Spinal cord (tissue), 10 donors: ENCODE results near the gene AGBL1. TPM values are rescaled to one million over a fixed set of nuclear protein-coding genes. Genes with fewer than 3 reads are reported as not detected.
"Not testable (repeated sequence)": the region's sequence is repeated elsewhere in the genome, so short reads cannot be mapped to it uniquely, and the experiment has no call there.

Experiments used
- DNase-seq, 6 donors: peaks; one replicate each; pipeline versions ENCODE4 v3.0.0 to v3.0.0-alpha.2; 2013 to 2015; ENCODE audit warnings: low spot score in 6 of 6, low read depth in 4 of 6
- H3K27ac ChIP-seq: one replicate; pipeline ENCODE4 v1.5.1; 2013; ENCODE audit warnings: low read depth, low read length, control low read depth
- H3K27me3 ChIP-seq: one replicate; pipeline ENCODE4 v1.6.1; 2013; ENCODE audit warnings: low read length; ENCODE audit not compliant: control insufficient read depth, insufficient read depth
- H3K36me3 ChIP-seq: one replicate; pipeline ENCODE4 v1.6.1; 2013; ENCODE audit warnings: low read length; ENCODE audit not compliant: control insufficient read depth, insufficient read depth
- H3K4me1 ChIP-seq: one replicate; pipeline ENCODE4 v1.6.1; 2013; ENCODE audit warnings: low read length; ENCODE audit not compliant: control insufficient read depth, insufficient read depth
- H3K4me3 ChIP-seq: one replicate; pipeline ENCODE4 v1.5.1; 2013; ENCODE audit warnings: low read depth, low read length, control low read depth
- H3K9me3 ChIP-seq: one replicate; pipeline ENCODE4 v1.6.1; 2013; ENCODE audit warnings: low read length; ENCODE audit not compliant: control insufficient read depth, insufficient read depth
- WGBS: methylation state at CpG from one replicate; pipeline ENCODE4 v1.1.5; 2013; ENCODE audit warnings: missing lambda C conversion rate; ENCODE audit not compliant: insufficient coverage; 5-methylcytosine and 5-hydroxymethylcytosine counted together
- polyA plus RNA-seq, 2 donors: library from polyadenylated mRNA; unstranded; fragments of 120-200 nt; gene quantifications; one replicate each; pipeline ENCODE4 v1.2.1, GENCODE V29; 2013; ENCODE audit not compliant: insufficient read length in 2 of 2
- total RNA-seq, 2 donors: library from RNA; depleted of rRNA in 1 of 2; stranded (reverse); fragments of 120-200 nt in 1 of 2; fragments of >200 nt in 1 of 2; gene quantifications; one replicate each; pipeline versions ENCODE4 v1.2.3 to v1.2.4, GENCODE V29; 2013 to 2014
- donor health status: healthy.

The AGBL1 gene
- total and polyA plus RNA-seq, 4 donors = 0.33 to 1.1 (median 0.45) TPM

DNA sequence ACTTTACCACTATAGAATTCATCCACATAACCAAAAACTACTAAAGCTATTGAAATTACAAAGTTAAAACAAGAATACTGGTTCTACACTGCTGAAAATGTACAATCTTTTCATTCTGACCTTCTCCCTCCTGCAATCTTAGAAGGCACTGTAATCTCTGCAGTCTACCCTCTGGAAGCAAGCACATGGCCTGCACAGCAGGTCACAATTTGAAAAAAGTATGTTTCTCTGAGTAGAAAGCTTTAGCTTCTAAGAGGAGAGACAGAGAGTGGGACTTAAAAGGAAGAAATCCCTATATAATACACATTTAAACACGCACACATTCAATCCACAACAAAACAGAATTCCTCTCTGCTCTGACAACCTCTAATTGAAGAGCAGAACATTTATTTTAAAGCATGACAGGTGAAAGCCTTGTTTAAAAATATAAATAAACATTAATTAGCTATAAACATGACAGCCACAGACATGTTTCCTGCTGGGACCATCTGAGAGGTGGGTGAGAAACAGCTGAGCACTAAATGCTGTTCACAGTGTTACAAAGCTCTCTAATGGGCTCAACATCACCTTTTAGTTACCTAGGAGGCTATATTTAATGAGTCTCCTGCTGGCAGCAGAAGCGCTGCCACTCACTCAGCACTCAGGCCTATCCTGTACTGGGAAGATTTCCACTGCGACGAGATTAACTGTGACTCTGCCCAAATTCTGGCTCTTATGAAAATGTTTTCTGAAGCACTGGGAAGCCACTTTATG, 447.4 kb downstream of the AGBL1 start:
- DNase-seq = peak in 2 of 6 donors; percentile 24 to 42
- Histone ChIP-seq H3K27ac (no peak overlapping the region), H3K4me1 (no peaks in the 10 kb centered on the region), H3K36me3 (no peaks in the 10 kb centered on the region), H3K27me3 (no peaks in the 10 kb centered on the region), H3K4me3 (no peak overlapping the region), H3K9me3 (no peaks in the 10 kb centered on the region)
- 80% methylated on average over 2 of the region's 4 CpGs for WGBS

DNA sequence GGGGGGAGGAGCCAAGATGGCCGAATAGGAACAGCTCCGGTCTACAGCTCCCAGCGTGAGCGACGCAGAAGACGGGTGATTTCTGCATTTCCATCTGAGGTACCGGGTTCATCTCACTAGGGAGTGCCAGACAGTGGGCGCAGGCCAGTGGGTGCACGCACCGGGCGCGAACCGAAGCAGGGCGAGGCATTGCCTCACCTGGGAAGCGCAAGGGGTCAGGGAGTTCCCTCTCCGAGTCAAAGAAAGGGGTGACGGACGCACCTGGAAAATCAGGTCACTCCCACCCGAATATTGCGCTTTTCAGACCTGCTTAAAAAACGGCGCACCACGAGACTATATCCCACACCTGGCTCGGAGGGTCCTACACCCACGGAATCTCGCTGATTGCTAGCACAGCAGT, 448.4 kb downstream of the AGBL1 start:
- not testable (repeated sequence) for H3K36me3 ChIP-seq, H3K9me3 ChIP-seq, DNase-seq, H3K4me1 ChIP-seq, H3K27ac ChIP-seq, H3K4me3 ChIP-seq, H3K27me3 ChIP-seq
- WGBS = no CpG with 5 or more reads among the region's 26 CpGs

DNA sequence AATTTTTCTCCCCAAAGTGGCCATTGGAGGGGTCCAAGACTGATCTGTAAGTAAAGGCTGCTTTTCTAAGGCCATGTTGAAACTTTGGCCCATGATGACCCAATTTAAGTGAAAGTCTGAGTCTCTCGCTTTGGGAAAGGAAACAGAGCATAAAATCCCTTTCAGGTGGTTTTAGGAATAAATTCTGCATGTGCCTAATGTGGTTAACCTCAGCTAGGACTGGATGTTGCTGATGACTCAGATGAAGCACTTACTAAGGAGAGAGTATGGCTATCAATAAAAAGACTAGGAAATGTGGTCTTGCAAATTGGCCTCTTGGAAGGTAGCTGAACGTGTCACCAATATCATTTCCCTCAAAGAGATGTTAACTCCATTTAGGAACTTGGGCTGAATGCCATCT, 458.5 kb downstream of the AGBL1 start:
- Histone ChIP-seq H3K4me1 (no peaks in the 10 kb centered on the region), H3K36me3 (no peaks in the 10 kb centered on the region), H3K27ac (no peak overlapping the region), H3K27me3 (no peaks in the 10 kb centered on the region), H3K9me3 (no peaks in the 10 kb centered on the region), H3K4me3 (no peak overlapping the region)
- 100% methylated on average over 1 of the region's 2 CpGs for WGBS
- no peak for DNase-seq

DNA sequence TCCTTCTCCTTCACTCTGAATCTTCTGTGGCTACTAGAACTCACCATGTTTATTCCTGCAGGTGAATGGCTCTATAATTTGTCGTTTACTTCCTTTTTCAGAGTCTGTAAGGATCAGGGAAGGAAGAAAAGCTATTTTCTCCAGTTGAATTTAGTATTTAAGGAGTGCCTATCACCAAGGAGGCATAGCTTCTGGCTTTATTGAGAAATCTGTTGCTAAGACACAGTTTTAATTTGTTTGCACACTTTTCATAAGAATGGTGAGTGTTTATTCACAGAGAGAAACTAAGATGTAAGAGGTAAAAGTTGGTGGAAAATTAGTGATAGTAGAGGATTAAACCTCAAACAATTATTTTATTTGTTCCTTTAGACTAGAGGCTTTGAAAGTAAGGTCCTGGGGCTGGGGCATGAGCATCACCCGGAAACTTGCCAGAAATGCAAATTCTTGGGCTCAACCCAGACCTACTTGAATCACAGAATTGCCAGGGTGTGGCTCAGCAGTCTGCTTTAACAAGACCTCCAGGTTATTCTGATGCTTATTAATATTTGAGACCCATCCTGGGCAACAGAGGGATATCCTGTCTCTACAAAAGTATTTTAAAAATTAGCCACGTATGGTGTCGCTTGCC, 461.3 kb downstream of the AGBL1 start:
- no peaks in the 10 kb centered on the region for H3K4me1 ChIP-seq
- peak in 1 of 6 donors; percentile 12 for DNase-seq
- no peaks in the 10 kb centered on the region for H3K9me3 ChIP-seq
- no peak overlapping the region for H3K4me3 ChIP-seq
- no peaks in the 10 kb centered on the region for H3K36me3 ChIP-seq
- no peak overlapping the region for H3K27ac ChIP-seq
- H3K27me3 ChIP-seq = no peaks in the 10 kb centered on the region
- 100% methylated on average over 2 of the region's 4 CpGs for WGBS

DNA sequence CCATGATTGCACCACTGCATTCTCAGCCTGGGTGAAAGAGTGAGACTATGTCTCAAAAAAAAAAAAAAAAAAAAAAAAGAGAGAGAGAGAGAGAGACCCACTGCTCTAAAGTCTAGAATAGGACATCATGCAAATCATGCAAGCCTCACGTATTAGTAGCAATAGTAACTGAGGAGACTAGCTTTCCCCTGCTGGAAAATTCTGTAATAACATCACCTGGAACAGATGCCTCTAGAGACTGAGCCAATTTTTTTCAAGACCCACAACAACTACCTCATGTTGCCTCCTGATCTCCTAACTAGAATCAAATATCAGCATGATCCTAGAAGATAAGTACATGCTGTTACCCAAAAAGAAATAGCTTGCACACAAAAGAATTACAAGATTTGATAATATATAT, 461.9 kb downstream of the AGBL1 start:
- H3K36me3 ChIP-seq = no peaks in the 10 kb centered on the region
- no peak overlapping the region for H3K27ac ChIP-seq
- no peak overlapping the region for H3K4me3 ChIP-seq
- DNase-seq = no peak
- WGBS = no CpG with 5 or more reads among the region's 1 CpG
- H3K27me3 ChIP-seq = no peaks in the 10 kb centered on the region
- H3K9me3 ChIP-seq = no peaks in the 10 kb centered on the region
- no peaks in the 10 kb centered on the region for H3K4me1 ChIP-seq

DNA sequence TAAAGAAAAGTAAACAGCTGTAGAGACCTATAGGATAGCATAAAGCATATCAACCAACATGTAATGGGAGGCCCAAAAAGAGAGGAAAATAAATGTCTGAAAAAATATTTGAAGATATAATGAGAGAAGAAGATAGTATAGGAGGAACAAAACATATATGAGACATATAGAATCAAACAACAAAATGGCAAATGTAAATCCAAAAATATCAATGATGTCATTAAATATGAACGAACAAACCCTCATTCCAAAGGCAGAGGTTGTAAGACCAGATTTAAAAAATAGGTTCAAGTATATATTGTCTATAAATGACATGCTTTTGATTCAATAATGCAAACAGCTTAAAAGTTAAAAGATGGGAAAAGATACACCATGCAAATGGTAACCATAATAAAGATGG, 470.4 kb downstream of the AGBL1 start:
- no peaks in the 10 kb centered on the region for H3K27me3 ChIP-seq
- no peak overlapping the region for H3K4me3 ChIP-seq
- peaks cover 4% of the 10 kb centered on the region for H3K4me1 ChIP-seq
- no peak for DNase-seq
- WGBS = no CpG with 5 or more reads among the region's 1 CpG
- H3K27ac ChIP-seq = no peak overlapping the region
- H3K36me3 ChIP-seq = no peaks in the 10 kb centered on the region
- H3K9me3 ChIP-seq = peaks cover 6% of the 10 kb centered on the region

DNA sequence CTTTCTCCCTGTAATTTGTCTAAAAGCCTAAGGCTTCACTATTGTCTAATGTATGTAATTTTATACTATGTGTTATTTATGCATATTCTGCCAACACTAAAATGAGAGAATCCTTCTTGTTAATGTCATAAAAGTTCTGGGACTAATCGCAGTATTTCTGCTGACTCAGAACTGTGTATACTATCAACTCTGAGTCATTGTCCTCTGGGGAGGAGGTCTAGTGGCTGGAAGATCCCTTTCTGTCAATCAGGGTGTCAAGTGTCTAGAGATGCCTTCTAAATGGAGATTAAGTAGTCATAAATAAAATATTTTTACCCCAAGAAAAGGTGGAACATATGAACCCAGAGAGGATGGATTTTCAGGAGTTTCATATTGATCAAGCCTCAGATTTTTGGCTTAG, 473.4 kb downstream of the AGBL1 start:
- DNase-seq = no peak
- H3K27ac ChIP-seq = no peak overlapping the region
- H3K9me3 ChIP-seq = peaks cover 6% of the 10 kb centered on the region
- no peaks in the 10 kb centered on the region for H3K36me3 ChIP-seq
- H3K4me1 ChIP-seq = peaks cover 4% of the 10 kb centered on the region
- WGBS = no CpG with 5 or more reads among the region's 1 CpG
- no peak overlapping the region for H3K4me3 ChIP-seq
- no peaks in the 10 kb centered on the region for H3K27me3 ChIP-seq

DNA sequence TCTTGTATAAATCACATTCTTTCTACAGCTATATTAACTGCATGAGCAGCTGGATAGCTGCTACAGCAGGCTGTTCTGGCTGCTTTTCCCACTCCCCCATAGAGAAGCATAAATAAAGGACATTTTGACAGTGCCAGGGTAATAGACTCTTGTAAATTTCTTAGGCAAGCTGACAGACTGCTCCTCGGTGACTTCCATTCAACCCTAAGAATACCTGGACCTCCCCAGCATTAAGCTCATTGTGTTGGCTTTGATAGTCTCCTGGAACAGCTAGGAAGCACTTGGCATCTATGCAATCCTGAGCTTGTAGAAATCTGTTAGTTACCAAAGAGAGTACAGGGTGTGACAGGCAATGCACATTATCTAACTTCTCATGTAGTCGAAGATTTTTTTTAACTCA, 475.4 kb downstream of the AGBL1 start:
- DNase-seq = peak; percentile 43 to 87 (median 50)
- Histone ChIP-seq H3K27me3 (no peaks in the 10 kb centered on the region), H3K27ac (no peak overlapping the region), H3K36me3 (no peaks in the 10 kb centered on the region), H3K4me1 (peaks cover 4% of the 10 kb centered on the region), H3K9me3 (peaks cover 6% of the 10 kb centered on the region), H3K4me3 (no peak overlapping the region)
- no CpG with 5 or more reads among the region's 2 CpGs for WGBS

DNA sequence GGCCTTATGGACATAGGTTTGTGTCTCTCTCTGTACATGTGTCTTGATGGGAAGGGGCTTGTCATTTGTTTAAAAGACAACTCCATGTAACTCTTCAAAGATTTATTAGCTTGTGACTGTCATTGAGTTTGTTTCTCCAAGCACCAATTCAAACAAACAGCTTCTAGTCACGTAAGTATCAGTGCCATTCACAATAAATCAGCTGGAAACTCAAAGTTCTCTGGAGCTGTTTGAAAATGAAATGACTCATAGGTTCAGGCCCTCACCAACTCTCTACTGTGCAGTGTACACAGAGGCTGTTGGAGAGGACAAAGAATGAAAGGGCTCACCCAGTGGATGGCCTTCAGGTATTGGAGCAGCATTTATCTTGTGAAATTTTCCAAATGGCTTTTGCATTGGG, 476.3 kb downstream of the AGBL1 start:
- Histone ChIP-seq H3K4me3 (no peak overlapping the region), H3K4me1 (peaks cover 4% of the 10 kb centered on the region), H3K9me3 (peaks cover 6% of the 10 kb centered on the region), H3K36me3 (no peaks in the 10 kb centered on the region), H3K27ac (no peak overlapping the region), H3K27me3 (no peaks in the 10 kb centered on the region)
- WGBS = no CpG with 5 or more reads among the region's 1 CpG
- DNase-seq = peak in 1 of 6 donors; percentile 44
